ENCODE measurements around the gene SIK2.

- no peak for TF ChIP-seq PATZ1 (CRISPR knock-in tag; IDR thresholded peaks at IDR 0.05; ENCODE audit: borderline replicate concordance)
- no peak for TF ChIP-seq PPARA (CRISPR knock-in tag; IDR thresholded peaks at IDR 0.05; ENCODE audit: borderline replicate concordance)
- no peak for TF ChIP-seq CREB5 (CRISPR knock-in tag; IDR thresholded peaks at IDR 0.05; ENCODE audit: low read depth)
- TF ChIP-seq ZFP3 (CRISPR knock-in tag; IDR thresholded peaks at IDR 0.05) = no peak
- TF ChIP-seq ZFP30 (CRISPR knock-in tag; IDR thresholded peaks at IDR 0.05) = no peak
- TF ChIP-seq ZNF70 (CRISPR knock-in tag; IDR thresholded peaks at IDR 0.05) = no peak
- no peak for TF ChIP-seq ARNTL (CRISPR knock-in tag; IDR thresholded peaks at IDR 0.05; ENCODE audit: borderline replicate concordance, low read depth)
- no peak for TF ChIP-seq ZNF565 (CRISPR knock-in tag; conservative IDR thresholded peaks at IDR 0.05; ENCODE audit: low read depth)
These were observed 32.8 kb upstream of the SIK2 start for GRCh38 chr11:111569476-111569875.
